Measurements from ENCODE around the gene SCARB1. TPM values are rescaled to one million over a fixed set of nuclear protein-coding genes. Genes with fewer than 3 reads are reported as not detected.

The SCARB1 gene
- total and polyA plus RNA-seq, 2 experiments from 2014 or later, result 31.0 to 62.5 TPM

DNA sequence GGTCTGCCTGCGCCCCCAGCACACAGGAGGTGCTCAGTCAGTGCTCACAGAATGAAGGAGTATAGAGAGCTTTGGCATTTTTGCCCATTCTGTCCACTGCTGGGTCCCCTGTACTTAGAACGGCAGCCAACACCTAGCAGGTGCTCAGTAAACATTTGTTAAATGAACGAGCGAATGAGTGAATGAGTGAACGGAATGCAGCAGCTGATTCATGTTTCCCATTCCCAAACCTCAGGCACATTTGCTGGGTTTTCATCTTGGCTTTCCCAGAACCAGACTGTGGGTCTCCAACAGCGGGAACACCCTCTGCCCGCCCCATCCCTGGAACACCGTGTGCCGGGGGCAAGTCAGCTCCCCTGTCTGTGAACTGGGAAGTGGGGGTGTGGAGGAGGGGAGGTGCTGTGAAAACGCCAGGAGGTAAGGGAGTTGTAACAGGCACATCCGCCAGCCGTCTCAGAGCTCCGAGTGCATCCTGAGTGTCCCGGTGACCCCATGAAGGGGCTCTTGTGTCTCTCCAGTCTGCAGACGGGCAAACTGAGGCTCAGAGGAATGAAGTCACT, 47.3 kb downstream of the SCARB1 start:
- Histone ChIP-seq H3K4me1 (ENCODE audit: insufficient read depth) (no peaks in the 10 kb centered on the region), H3K4me3 (no peak overlapping the region), H3K9me2 (ENCODE audit: insufficient read depth) (no peaks in the 10 kb centered on the region), H3K27me3 (ENCODE audit: insufficient read depth) (no peaks in the 10 kb centered on the region), H3K79me2 (replicated peaks; ENCODE audit: insufficient read depth) (peaks cover 16% of the 10 kb centered on the region), H2AFZ (no peak overlapping the region), H4K20me1 (replicated peaks; ENCODE audit: insufficient read depth) (no peaks in the 10 kb centered on the region), H3K36me3 (ENCODE audit: insufficient read depth) (no peaks in the 10 kb centered on the region), H3K27ac (ENCODE audit: low read depth) (no peak overlapping the region), H3F3A (replicated peaks; ENCODE audit: low read depth) (0 out of 2 replicates have a peak, but pooled peaks cover 6% of the 10 kb centered on the region), H3K4me2 (no peak overlapping the region)
- ATAC-seq (no peak), DNase-seq (ENCODE audit: low spot score) (no peak)
- Mint-ChIP-seq H3K4me1 (peaks cover 3% of the 10 kb centered on the region), H3K27ac (no peak overlapping the region), H3K36me3 (ENCODE audit: low read depth) (peaks cover 39% of the 10 kb centered on the region), H3K9me3 (no peaks in the 10 kb centered on the region), H3K27me3 (ENCODE audit: insufficient read depth, low read depth, poor library complexity) (peaks cover 3% of the 10 kb centered on the region), H3K4me3 (no peak overlapping the region)
- TF ChIP-seq CREB1 (CRISPR knock-in tag; IDR thresholded peaks at IDR 0.05; ENCODE audit: low read depth) (no peak), EZH2phosphoT487 (IDR thresholded peaks at IDR 0.05; ENCODE audit: unreplicated experiment) (no peak), JUNB (IDR thresholded peaks at IDR 0.05; ENCODE audit: unreplicated experiment) (no peak)

DNA sequence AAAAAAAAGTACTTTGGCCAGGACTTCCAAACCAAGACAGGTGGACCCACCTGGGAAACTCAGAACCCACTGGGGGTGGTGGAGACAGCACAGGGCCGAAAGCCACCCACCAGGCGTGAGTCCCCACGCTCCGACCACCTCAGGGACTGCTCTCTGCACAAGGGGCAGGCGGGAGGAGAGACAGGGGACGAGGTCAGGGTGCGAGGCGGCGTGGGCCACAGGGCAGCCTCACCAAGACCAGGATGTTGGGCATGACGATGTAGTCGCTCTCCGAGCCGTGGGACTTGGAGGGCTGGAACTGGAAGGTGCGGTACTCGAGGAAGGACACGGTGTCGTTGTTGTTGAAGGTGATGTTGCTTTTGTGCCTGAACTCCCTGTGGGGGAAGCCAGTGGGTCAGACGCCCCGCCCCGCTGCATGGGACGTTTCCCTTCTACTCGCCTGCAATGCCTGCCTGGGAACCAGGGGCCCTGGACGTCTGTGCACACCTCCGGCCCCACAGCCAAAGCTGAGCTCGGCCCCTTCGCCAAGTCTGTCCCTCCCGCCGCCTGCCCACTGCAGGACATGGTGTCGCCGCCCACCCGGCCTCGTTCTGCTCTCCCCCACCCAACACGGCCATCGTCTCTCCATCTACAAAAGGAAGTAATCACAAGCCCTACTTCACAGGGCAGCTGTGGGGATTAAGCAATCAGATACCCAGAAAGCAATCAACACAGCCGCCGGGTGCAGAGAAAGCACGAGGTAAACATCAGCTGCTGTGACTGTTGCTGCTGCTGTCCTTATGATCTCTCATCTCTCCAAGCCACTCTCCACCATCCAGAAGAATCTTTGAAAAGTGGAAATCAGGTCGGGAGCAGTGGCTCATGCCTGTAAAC, 48.7 kb downstream of the SCARB1 start:
- no peak overlapping the region for H3K4me3 Mint-ChIP-seq
- H3K9me3 Mint-ChIP-seq, result no peaks in the 10 kb centered on the region
- peaks cover 41% of the 10 kb centered on the region for H3K36me3 Mint-ChIP-seq (ENCODE audit: low read depth)
- H3K4me1 Mint-ChIP-seq, result peaks cover 5% of the 10 kb centered on the region
- ATAC-seq, result no peak
- H3K79me2 ChIP-seq (replicated peaks; ENCODE audit: insufficient read depth), result peaks cover 7% of the 10 kb centered on the region
- no peaks in the 10 kb centered on the region for H3K4me1 ChIP-seq (ENCODE audit: insufficient read depth)
- no peak overlapping the region for H3K4me2 ChIP-seq
- H3K27me3 ChIP-seq (ENCODE audit: insufficient read depth), result no peaks in the 10 kb centered on the region
- H3F3A ChIP-seq (replicated peaks; ENCODE audit: low read depth), result 0 out of 2 replicates have a peak, but pooled peaks cover 6% of the 10 kb centered on the region
- H3K36me3 ChIP-seq (ENCODE audit: insufficient read depth), result 0 out of 2 replicates have a peak, but pooled peaks cover 3% of the 10 kb centered on the region
- no peak for DNase-seq (ENCODE audit: low spot score)
- H4K20me1 ChIP-seq (replicated peaks; ENCODE audit: insufficient read depth), result no peaks in the 10 kb centered on the region
- no peak overlapping the region for H3K4me3 ChIP-seq
- peaks cover 3% of the 10 kb centered on the region for H3K27me3 Mint-ChIP-seq (ENCODE audit: insufficient read depth, low read depth, poor library complexity)
- H3K27ac Mint-ChIP-seq, result no peak overlapping the region
- H3K27ac ChIP-seq (ENCODE audit: low read depth), result no peak overlapping the region
- no peaks in the 10 kb centered on the region for H3K9me2 ChIP-seq (ENCODE audit: insufficient read depth)
- no peak overlapping the region for H2AFZ ChIP-seq
- TF ChIP-seq STAT1 (IDR thresholded peaks at IDR 0.05; ENCODE audit: unreplicated experiment), result no peak
- TF ChIP-seq EZH2phosphoT487 (IDR thresholded peaks at IDR 0.05; ENCODE audit: unreplicated experiment), result no peak
- TF ChIP-seq, protein P1, sequence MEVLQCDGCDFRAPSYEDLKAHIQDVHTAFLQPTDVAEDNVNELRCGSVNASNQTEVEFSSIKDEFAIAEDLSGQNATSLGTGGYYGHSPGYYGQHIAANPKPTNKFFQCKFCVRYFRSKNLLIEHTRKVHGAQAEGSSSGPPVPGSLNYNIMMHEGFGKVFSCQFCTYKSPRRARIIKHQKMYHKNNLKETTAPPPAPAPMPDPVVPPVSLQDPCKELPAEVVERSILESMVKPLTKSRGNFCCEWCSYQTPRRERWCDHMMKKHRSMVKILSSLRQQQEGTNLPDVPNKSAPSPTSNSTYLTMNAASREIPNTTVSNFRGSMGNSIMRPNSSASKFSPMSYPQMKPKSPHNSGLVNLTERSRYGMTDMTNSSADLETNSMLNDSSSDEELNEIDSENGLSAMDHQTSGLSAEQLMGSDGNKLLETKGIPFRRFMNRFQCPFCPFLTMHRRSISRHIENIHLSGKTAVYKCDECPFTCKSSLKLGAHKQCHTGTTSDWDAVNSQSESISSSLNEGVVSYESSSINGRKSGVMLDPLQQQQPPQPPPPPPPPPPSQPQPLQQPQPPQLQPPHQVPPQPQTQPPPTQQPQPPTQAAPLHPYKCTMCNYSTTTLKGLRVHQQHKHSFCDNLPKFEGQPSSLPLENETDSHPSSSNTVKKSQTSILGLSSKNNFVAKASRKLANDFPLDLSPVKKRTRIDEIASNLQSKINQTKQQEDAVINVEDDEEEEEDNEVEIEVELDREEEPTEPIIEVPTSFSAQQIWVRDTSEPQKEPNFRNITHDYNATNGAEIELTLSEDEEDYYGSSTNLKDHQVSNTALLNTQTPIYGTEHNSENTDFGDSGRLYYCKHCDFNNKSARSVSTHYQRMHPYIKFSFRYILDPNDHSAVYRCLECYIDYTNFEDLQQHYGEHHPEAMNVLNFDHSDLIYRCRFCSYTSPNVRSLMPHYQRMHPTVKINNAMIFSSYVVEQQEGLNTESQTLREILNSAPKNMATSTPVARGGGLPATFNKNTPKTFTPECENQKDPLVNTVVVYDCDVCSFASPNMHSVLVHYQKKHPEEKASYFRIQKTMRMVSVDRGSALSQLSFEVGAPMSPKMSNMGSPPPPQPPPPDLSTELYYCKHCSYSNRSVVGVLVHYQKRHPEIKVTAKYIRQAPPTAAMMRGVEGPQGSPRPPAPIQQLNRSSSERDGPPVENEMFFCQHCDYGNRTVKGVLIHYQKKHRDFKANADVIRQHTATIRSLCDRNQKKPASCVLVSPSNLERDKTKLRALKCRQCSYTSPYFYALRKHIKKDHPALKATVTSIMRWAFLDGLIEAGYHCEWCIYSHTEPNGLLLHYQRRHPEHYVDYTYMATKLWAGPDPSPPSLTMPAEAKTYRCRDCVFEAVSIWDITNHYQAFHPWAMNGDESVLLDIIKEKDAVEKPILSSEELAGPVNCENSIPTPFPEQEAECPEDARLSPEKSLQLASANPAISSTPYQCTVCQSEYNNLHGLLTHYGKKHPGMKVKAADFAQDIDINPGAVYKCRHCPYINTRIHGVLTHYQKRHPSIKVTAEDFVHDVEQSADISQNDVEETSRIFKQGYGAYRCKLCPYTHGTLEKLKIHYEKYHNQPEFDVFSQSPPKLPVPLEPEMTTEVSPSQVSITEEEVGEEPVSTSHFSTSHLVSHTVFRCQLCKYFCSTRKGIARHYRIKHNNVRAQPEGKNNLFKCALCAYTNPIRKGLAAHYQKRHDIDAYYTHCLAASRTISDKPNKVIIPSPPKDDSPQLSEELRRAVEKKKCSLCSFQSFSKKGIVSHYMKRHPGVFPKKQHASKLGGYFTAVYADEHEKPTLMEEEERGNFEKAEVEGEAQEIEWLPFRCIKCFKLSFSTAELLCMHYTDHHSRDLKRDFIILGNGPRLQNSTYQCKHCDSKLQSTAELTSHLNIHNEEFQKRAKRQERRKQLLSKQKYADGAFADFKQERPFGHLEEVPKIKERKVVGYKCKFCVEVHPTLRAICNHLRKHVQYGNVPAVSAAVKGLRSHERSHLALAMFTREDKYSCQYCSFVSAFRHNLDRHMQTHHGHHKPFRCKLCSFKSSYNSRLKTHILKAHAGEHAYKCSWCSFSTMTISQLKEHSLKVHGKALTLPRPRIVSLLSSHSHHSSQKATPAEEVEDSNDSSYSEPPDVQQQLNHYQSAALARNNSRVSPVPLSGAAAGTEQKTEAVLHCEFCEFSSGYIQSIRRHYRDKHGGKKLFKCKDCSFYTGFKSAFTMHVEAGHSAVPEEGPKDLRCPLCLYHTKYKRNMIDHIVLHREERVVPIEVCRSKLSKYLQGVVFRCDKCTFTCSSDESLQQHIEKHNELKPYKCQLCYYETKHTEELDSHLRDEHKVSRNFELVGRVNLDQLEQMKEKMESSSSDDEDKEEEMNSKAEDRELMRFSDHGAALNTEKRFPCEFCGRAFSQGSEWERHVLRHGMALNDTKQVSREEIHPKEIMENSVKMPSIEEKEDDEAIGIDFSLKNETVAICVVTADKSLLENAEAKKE (CRISPR knock-in tag; IDR thresholded peaks at IDR 0.05), result no peak
- TF ChIP-seq POLR2AphosphoS5 (IDR thresholded peaks at IDR 0.05; ENCODE audit: low read depth), result no peak
- no peak for TF ChIP-seq ZNF331 (CRISPR knock-in tag; IDR thresholded peaks at IDR 0.05; ENCODE audit: low read depth)
- TF ChIP-seq JUNB (IDR thresholded peaks at IDR 0.05; ENCODE audit: unreplicated experiment), result no peak
- no peak for TF ChIP-seq EZH2 (IDR thresholded peaks at IDR 0.05; ENCODE audit: low read depth, unreplicated experiment)
- TF ChIP-seq, protein P2, sequence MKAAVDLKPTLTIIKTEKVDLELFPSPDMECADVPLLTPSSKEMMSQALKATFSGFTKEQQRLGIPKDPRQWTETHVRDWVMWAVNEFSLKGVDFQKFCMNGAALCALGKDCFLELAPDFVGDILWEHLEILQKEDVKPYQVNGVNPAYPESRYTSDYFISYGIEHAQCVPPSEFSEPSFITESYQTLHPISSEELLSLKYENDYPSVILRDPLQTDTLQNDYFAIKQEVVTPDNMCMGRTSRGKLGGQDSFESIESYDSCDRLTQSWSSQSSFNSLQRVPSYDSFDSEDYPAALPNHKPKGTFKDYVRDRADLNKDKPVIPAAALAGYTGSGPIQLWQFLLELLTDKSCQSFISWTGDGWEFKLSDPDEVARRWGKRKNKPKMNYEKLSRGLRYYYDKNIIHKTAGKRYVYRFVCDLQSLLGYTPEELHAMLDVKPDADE (IDR thresholded peaks at IDR 0.05), result no peak
- no peak for TF ChIP-seq NANOG (IDR thresholded peaks at IDR 0.05; ENCODE audit: borderline replicate concordance)
- TF ChIP-seq ZNF114 (CRISPR knock-in tag; IDR thresholded peaks at IDR 0.05), result no peak
- TF ChIP-seq CREB1 (CRISPR knock-in tag; IDR thresholded peaks at IDR 0.05; ENCODE audit: low read depth), result no peak

Data from GM23338 (cell line).